ENCODE data around the gene UBALD2.

Gene UBALD2

GRCh38 chr17:76318586-76318985 is 53.4 kb downstream of the UBALD2 start:
- no peak for DNase-seq (ENCODE audit: low read depth in 2 of 2)
